A549 (cell line): ENCODE measurements around the gene LSM3. TPM values are rescaled to one million over a fixed set of nuclear protein-coding genes. Genes with fewer than 3 reads are reported as not detected.

Experiments
- ATAC-seq, 2 experiments: fragments of 200-7000 bp in 1 of 2; fragments of >200 bp in 1 of 2; cut with Nextera tagmentation in 1 of 2; cut with Tn5 transposase in 1 of 2; 3 replicates each; pipeline versions ENCODE4 v1.8.0 to v1.9.1; 2018 to 2020; ENCODE audit warnings: mild to moderate bottlenecking in 1 of 2, moderate library complexity in 1 of 2
- CTCF ChIA-PET: fragments of 300-600 bp; sonication (Branson Sonifier 250); formaldehyde crosslinking; extraction: SDS; loops from one replicate; lab custom pipeline; 2021; ENCODE audit warnings: antibody characterized with exemption, inconsistent platforms; lab: Yijun Ruan, JAX
- POLR2A ChIA-PET: fragments of 350-600 bp; formaldehyde crosslinking; extraction: SDS; loops from one replicate; lab custom pipeline; 2021; ENCODE audit warnings: antibody characterized with exemption, inconsistent platforms; lab: Yijun Ruan, JAX
- DNase-seq, 2 experiments: peaks; one replicate each; pipeline versions ENCODE4 v3.0.0 to v3.0.0-alpha.2; 2011 to 2016; ENCODE audit warnings: low read depth in 1 of 2, low spot score in 1 of 2
- FAIRE-seq: peaks from 2 replicates; lab custom pipeline; 2011; peaks lifted over from hg19 to GRCh38; lab: Jason Lieb, UNC
- H3K27ac ChIP-seq, 2 experiments: fragments of >200 bp; sonication (Bioruptor Twin); formaldehyde crosslinking; 3 replicates each; pipeline ENCODE4 v1.5.1; 2016 to 2017
- H3K4me1 ChIP-seq: fragments of >200 bp; sonication (Bioruptor Twin); formaldehyde crosslinking; 3 replicates; pipeline ENCODE4 v1.6.1; 2016
- H3K4me2 ChIP-seq: fragments of >200 bp; sonication (Bioruptor Twin); formaldehyde crosslinking; 3 replicates; pipeline ENCODE4 v1.6.1; 2016
- H3K4me3 ChIP-seq: fragments of >200 bp; sonication (Bioruptor Twin); formaldehyde crosslinking; 3 replicates; pipeline ENCODE4 v1.5.1; 2016
- H3K9me3 ChIP-seq: fragments of >200 bp; sonication (Bioruptor Twin); formaldehyde crosslinking; 3 replicates; pipeline ENCODE4 v1.6.1; 2016
- ATOH8 ChIP-seq: fragments of 250-450 bp; sonication (Bioruptor Pico); IDR thresholded peaks from 2 replicates; pipeline ENCODE4 v1.5.0; 2020; ENCODE audit warnings: low read depth, mild to moderate bottlenecking, moderate library complexity
- CBX2 ChIP-seq: fragments of 200-600 bp; sonication (generic); IDR thresholded peaks from 2 replicates; pipeline ENCODE4 v1.6.1; 2016; ENCODE audit warnings: low read depth, mild to moderate bottlenecking, borderline replicate concordance
- EHMT2 ChIP-seq: fragments of 200-600 bp; sonication (generic); IDR thresholded peaks from 2 replicates; pipeline ENCODE4 v1.6.1; 2016; ENCODE audit warnings: antibody characterized with exemption, low read depth, mild to moderate bottlenecking, moderate library complexity
- FOSB ChIP-seq: fragments of 250-450 bp; sonication (Bioruptor Pico); IDR thresholded peaks from 2 replicates; pipeline ENCODE4 v1.5.0; 2020; ENCODE audit warnings: mild to moderate bottlenecking, moderate library complexity
- FOSL2 ChIP-seq, 2 experiments: fragments of 450-650 bp in 1 of 2; fragments of >200 bp in 1 of 2; sonication (Bioruptor Twin) in 1 of 2; formaldehyde crosslinking; IDR thresholded peaks; 2 replicates each; pipeline versions ENCODE4 v1.5.0 to v1.6.1; 2016 to 2020; ENCODE audit warnings: mild to moderate bottlenecking in 1 of 2, moderate library complexity in 1 of 2
- HEYL ChIP-seq: fragments of 250-450 bp; sonication (Bioruptor Pico); IDR thresholded peaks from 2 replicates; pipeline ENCODE4 v1.8.0; 2021; ENCODE audit warnings: mild to moderate bottlenecking, moderate library complexity
- HOXA7 ChIP-seq: fragments of 250-450 bp; sonication (Bioruptor Pico); IDR thresholded peaks from 2 replicates; pipeline ENCODE4 v1.5.0; 2020; ENCODE audit warnings: mild to moderate bottlenecking, moderate library complexity
- HOXB5 ChIP-seq: fragments of 250-450 bp; sonication (Bioruptor Pico); IDR thresholded peaks from 2 replicates; pipeline ENCODE4 v1.5.0; 2020; ENCODE audit warnings: mild to moderate bottlenecking, moderate library complexity
- KDM1A ChIP-seq: fragments of 200-600 bp; sonication (generic); IDR thresholded peaks from 2 replicates; pipeline ENCODE4 v1.6.1; 2016; ENCODE audit warnings: low read depth, mild to moderate bottlenecking
- KDM5A ChIP-seq: fragments of 200-600 bp; sonication (generic); IDR thresholded peaks from 2 replicates; pipeline ENCODE4 v1.6.1; 2016; ENCODE audit warnings: antibody characterized with exemption, mild to moderate bottlenecking
- MAFK ChIP-seq: fragments of 450-650 bp; IDR thresholded peaks from 2 replicates; pipeline ENCODE4 v1.6.1; 2014; ENCODE audit not compliant: partially characterized antibody
- MYC ChIP-seq: IDR thresholded peaks from 2 replicates; pipeline ENCODE4 v1.6.1; 2012; ENCODE audit warnings: mild to moderate bottlenecking, inconsistent platforms, low read length, improper control_type of control experiment, borderline replicate concordance
- NFE2L2 ChIP-seq: fragments of 150-350 bp; conservative IDR thresholded peaks from 2 replicates; pipeline ENCODE4 v1.6.1; 2014; ENCODE audit warnings: low read length
- NR3C1 ChIP-seq: fragments of >200 bp; sonication (Bioruptor Twin); formaldehyde crosslinking; IDR thresholded peaks from 3 replicates; pipeline ENCODE4 v1.6.1; 2017
- POLR2AphosphoS2 ChIP-seq: conservative IDR thresholded peaks from 2 replicates; pipeline ENCODE4 v1.6.1; 2012; ENCODE audit warnings: low read length, improper control_type of control experiment, inconsistent platforms
- RAD21 ChIP-seq, 2 experiments: fragments of >200 bp in 1 of 2; sonication (Bioruptor Twin) in 1 of 2; formaldehyde crosslinking in 1 of 2; IDR thresholded peaks in 1 of 2; conservative IDR thresholded peaks in 1 of 2; 2 replicates in 1 of 2; 3 replicates in 1 of 2; pipeline ENCODE4 v1.6.1; 2012 to 2018; ENCODE audit warnings: inconsistent platforms in 1 of 2
- RARB ChIP-seq: fragments of 250-450 bp; sonication (Bioruptor Pico); IDR thresholded peaks from 2 replicates; pipeline ENCODE4 v1.8.0; 2021; ENCODE audit warnings: mild to moderate bottlenecking, moderate library complexity
- RNF2 ChIP-seq: fragments of 200-600 bp; sonication (generic); IDR thresholded peaks from 2 replicates; pipeline ENCODE4 v1.6.1; 2016; ENCODE audit warnings: low read depth, mild to moderate bottlenecking, antibody characterized with exemption, moderate library complexity, borderline replicate concordance
- TP53 ChIP-seq: fragments of 250-450 bp; sonication (Bioruptor Pico); IDR thresholded peaks from 2 replicates; pipeline ENCODE4 v1.5.0; 2021; ENCODE audit warnings: mild to moderate bottlenecking, moderate library complexity
- USF2 ChIP-seq: fragments of 450-650 bp; IDR thresholded peaks from 2 replicates; pipeline ENCODE4 v1.6.1; 2014; ENCODE audit warnings: antibody characterized with exemption
- WGBS: methylation state at CpG from one replicate; pipeline ENCODE4 v1.1.6; 2017; ENCODE audit errors: missing lambda C conversion rate; 5-methylcytosine and 5-hydroxymethylcytosine counted together
- polyA plus RNA-seq, 4 experiments: library from polyadenylated mRNA; depleted of rRNA in 3 of 4; stranded (reverse); fragments of >200 nt; fragmentation: RNase III in 1 of 4; extraction: RNeasy Plus Mini Kit Qiagen cat#74134 plus additional on column Dnase treatment in 1 of 4; gene quantifications; 2 replicates in 3 of 4; 3 replicates in 1 of 4; pipeline ENCODE4 v1.2.3, GENCODE V29; 2011 to 2017
- TF ChIP-seq, protein P1 (sequence below): IDR thresholded peaks from 2 replicates; pipeline ENCODE4 v1.6.1; 2012
- TF ChIP-seq, protein P2 (sequence below): fragments of 250-450 bp; sonication (Bioruptor Pico); IDR thresholded peaks from 2 replicates; pipeline ENCODE4 v1.5.0; 2021; ENCODE audit warnings: mild to moderate bottlenecking, moderate library complexity, borderline replicate concordance

LSM3 gene
- polyA plus RNA-seq, 2 of the 4 experiments (the other 2 are of a cell fraction) = 23.9 to 32.0 TPM

GRCh38 chr3:14231145-14231990 is 52.8 kb downstream of the LSM3 start:
- Histone ChIP-seq H3K27ac (no peak overlapping the region), H3K9me3 (peaks cover 18% of the 10 kb centered on the region), H3K4me1 (peaks cover 5% of the 10 kb centered on the region; the same call in 2 of the 3 replicates), H3K4me2 (no peak overlapping the region), H3K4me3 (no peak overlapping the region)
- ATAC-seq (no peak), FAIRE-seq (no peak), DNase-seq (no peak)
- ChIA-PET POLR2A (no interaction called here), CTCF (interaction anchor here (0.6 to 2.7 kb wide), 4 partner anchors 8 to 254 kb away, joined by 3 to 13 read pairs (median 4); no protein-coding TSS in a partner anchor)
- TF ChIP-seq KDM5A = no peak
- TF ChIP-seq POLR2AphosphoS2 = no peak
- no peak for TF ChIP-seq RNF2
- no peak for TF ChIP-seq RAD21 (conservative IDR thresholded peaks at IDR 0.05 in 1 of 2, IDR thresholded peaks at IDR 0.05 in 1 of 2)
- TF ChIP-seq CBX2 = no peak
- TF ChIP-seq FOSB (CRISPR knock-in tag) = no peak
- no peak for TF ChIP-seq NFE2L2
- TF ChIP-seq NR3C1 = no peak
- no peak for TF ChIP-seq MYC
- TF ChIP-seq USF2 = no peak
- TF ChIP-seq MAFK = no peak
- TF ChIP-seq, protein P1, sequence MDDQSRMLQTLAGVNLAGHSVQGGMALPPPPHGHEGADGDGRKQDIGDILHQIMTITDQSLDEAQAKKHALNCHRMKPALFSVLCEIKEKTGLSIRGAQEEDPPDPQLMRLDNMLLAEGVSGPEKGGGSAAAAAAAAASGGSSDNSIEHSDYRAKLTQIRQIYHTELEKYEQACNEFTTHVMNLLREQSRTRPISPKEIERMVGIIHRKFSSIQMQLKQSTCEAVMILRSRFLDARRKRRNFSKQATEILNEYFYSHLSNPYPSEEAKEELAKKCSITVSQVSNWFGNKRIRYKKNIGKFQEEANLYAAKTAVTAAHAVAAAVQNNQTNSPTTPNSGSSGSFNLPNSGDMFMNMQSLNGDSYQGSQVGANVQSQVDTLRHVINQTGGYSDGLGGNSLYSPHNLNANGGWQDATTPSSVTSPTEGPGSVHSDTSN = no peak
- TF ChIP-seq TP53 (CRISPR knock-in tag) = no peak
- no peak for TF ChIP-seq RARB (CRISPR knock-in tag)
- 45% methylated on average over 9 of the region's 9 CpGs for WGBS

GRCh38 chr3:14231998-14232501 is 53.4 kb downstream of the LSM3 start:
- no peak overlapping the region for H3K4me3 ChIP-seq
- no peak for ATAC-seq
- 46% methylated on average over 4 of the region's 4 CpGs for WGBS
- DNase-seq = no peak
- peaks cover 18% of the 10 kb centered on the region for H3K9me3 ChIP-seq
- ChIA-PET CTCF (interaction anchor here (0.6 to 2.7 kb wide), 3 partner anchors 9 to 255 kb away, joined by 3 to 13 read pairs (median 4); no protein-coding TSS in a partner anchor), POLR2A (no interaction called here)
- H3K4me1 ChIP-seq = peaks cover 5% of the 10 kb centered on the region; the same call in 2 of the 3 replicates
- no peak for FAIRE-seq
- TF ChIP-seq KDM1A = no peak
- no peak for TF ChIP-seq ATOH8 (CRISPR knock-in tag)
- TF ChIP-seq FOSB (CRISPR knock-in tag) = no peak
- no peak for TF ChIP-seq POLR2AphosphoS2
- TF ChIP-seq, protein P2, sequence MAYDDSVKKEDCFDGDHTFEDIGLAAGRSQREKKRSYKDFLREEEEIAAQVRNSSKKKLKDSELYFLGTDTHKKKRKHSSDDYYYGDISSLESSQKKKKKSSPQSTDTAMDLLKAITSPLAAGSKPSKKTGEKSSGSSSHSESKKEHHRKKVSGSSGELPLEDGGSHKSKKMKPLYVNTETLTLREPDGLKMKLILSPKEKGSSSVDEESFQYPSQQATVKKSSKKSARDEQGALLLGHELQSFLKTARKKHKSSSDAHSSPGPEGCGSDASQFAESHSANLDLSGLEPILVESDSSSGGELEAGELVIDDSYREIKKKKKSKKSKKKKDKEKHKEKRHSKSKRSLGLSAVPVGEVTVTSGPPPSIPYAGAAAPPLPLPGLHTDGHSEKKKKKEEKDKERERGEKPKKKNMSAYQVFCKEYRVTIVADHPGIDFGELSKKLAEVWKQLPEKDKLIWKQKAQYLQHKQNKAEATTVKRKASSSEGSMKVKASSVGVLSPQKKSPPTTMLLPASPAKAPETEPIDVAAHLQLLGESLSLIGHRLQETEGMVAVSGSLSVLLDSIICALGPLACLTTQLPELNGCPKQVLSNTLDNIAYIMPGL = no peak
- TF ChIP-seq HEYL (CRISPR knock-in tag) = no peak
- no peak for TF ChIP-seq HOXB5 (CRISPR knock-in tag)
- TF ChIP-seq EHMT2 = no peak
- no peak for TF ChIP-seq HOXA7 (CRISPR knock-in tag)
- no peak for TF ChIP-seq FOSL2 (IDR thresholded peaks at IDR 0.05)
- TF ChIP-seq FOSL2 (CRISPR knock-in tag; IDR thresholded peaks at IDR 0.05) = no peak
- no peak for TF ChIP-seq NFE2L2
- no peak overlapping the region for H3K4me2 ChIP-seq
- no peak overlapping the region for H3K27ac ChIP-seq
